Caco-2 (cell line): Measurements from ENCODE around the gene IZUMO4. TPM values are rescaled to one million over a fixed set of nuclear protein-coding genes. Genes with fewer than 3 reads are reported as not detected.

ENCODE experiments used
- BruUV-seq: library from RNA; stranded (reverse); fragments of 400-500 nt; replicated peaks from 2 replicates; lab custom pipeline; 2021; lab: Mats Ljungman, UMichigan
- CTCF ChIA-PET: fragments of 300-600 bp; sonication (Branson Sonifier 250); formaldehyde crosslinking; loops from one replicate; lab custom pipeline; 2022; ENCODE audit warnings: antibody characterized with exemption; lab: Charles Lee
- POLR2A ChIA-PET: fragments of 300-600 bp; sonication (Branson Sonifier 250); formaldehyde crosslinking; loops from one replicate; lab custom pipeline; 2022; ENCODE audit warnings: antibody characterized with exemption; lab: Charles Lee
- DNase-seq, 2 experiments: peaks; one replicate each; pipeline versions ENCODE4 v3.0.0 to v3.0.0-alpha.2; 2020 to 2022
- H3K27me3 ChIP-seq: replicated peaks from 2 replicates; pipeline ENCODE4 v1.6.0; 2011; ENCODE audit warnings: low read length; ENCODE audit not compliant: control insufficient read depth, insufficient read depth
- H3K36me3 ChIP-seq: 2 replicates; pipeline ENCODE4 v1.5.1; 2011; ENCODE audit warnings: low read length; ENCODE audit not compliant: control insufficient read depth, insufficient read depth
- H3K4me1 ChIP-seq: fragments of 250-450 bp; sonication (Bioruptor Pico); 2 replicates; pipeline ENCODE4 v1.5.1; 2020; ENCODE audit warnings: mild to moderate bottlenecking
- H3K4me3 ChIP-seq: 2 replicates; pipeline ENCODE4 v1.5.1; 2011; ENCODE audit warnings: low read depth, mild to moderate bottlenecking, control low read depth, low read length
- H3K9me3 ChIP-seq: fragments of 250-450 bp; sonication (Bioruptor Pico); 2 replicates; pipeline ENCODE4 v1.5.1; 2020; ENCODE audit warnings: mild to moderate bottlenecking, moderate library complexity
- H3K27ac Mint-ChIP-seq: one replicate; pipeline ENCODE4 v1.8.0; 2022; ENCODE audit warnings: mixed read lengths; ENCODE audit not compliant: unreplicated experiment
- H3K27me3 Mint-ChIP-seq: one replicate; pipeline ENCODE4 v1.8.0; 2022; ENCODE audit warnings: mixed read lengths; ENCODE audit not compliant: insufficient read depth, unreplicated experiment
- H3K36me3 Mint-ChIP-seq: one replicate; pipeline ENCODE4 v1.8.0; 2022; ENCODE audit warnings: mild to moderate bottlenecking, mixed read lengths; ENCODE audit not compliant: insufficient read depth, unreplicated experiment
- H3K4me1 Mint-ChIP-seq: one replicate; pipeline ENCODE4 v1.8.0; 2022; ENCODE audit warnings: low read depth, mixed read lengths; ENCODE audit not compliant: unreplicated experiment
- H3K4me3 Mint-ChIP-seq: one replicate; pipeline ENCODE4 v1.8.0; 2022; ENCODE audit warnings: mild to moderate bottlenecking, moderate library complexity, mixed read lengths; ENCODE audit not compliant: unreplicated experiment
- H3K9me3 Mint-ChIP-seq: one replicate; pipeline ENCODE4 v1.8.0; 2022; ENCODE audit warnings: mixed read lengths; ENCODE audit not compliant: unreplicated experiment
- intact Hi-C: fragments of 100-400 bp; cut with micrococcal nuclease; formaldehyde crosslinking; loops from one replicate; pipeline ENCODE4 v1.10.0; 2022; ENCODE audit not compliant: unreplicated experiment
- total RNA-seq: library from RNA; stranded (reverse); gene quantifications from 2 replicates; pipeline ENCODE4 v1.2.3, GENCODE V29; 2022
- TF ChIP-seq, protein P1 (sequence below), 2 experiments: fragments of 200-600 bp in 1 of 2; IDR thresholded peaks; 1 replicate in 1 of 2; 2 replicates in 1 of 2; pipeline versions ENCODE4 v1.5.1 to v1.8.0; 2011 to 2022; ENCODE audit warnings: antibody characterized with exemption in 1 of 2, control low read depth in 1 of 2, inconsistent platforms in 1 of 2, low read depth in 1 of 2, low read length in 1 of 2, mild to moderate bottlenecking in 1 of 2, moderate library complexity in 1 of 2; ENCODE audit not compliant: insufficient read depth in 1 of 2, severe bottlenecking in 1 of 2, unreplicated experiment in 1 of 2

The IZUMO4 gene
- total RNA-seq, 1 experiment from 2014 or later: 1.1 TPM

DNA sequence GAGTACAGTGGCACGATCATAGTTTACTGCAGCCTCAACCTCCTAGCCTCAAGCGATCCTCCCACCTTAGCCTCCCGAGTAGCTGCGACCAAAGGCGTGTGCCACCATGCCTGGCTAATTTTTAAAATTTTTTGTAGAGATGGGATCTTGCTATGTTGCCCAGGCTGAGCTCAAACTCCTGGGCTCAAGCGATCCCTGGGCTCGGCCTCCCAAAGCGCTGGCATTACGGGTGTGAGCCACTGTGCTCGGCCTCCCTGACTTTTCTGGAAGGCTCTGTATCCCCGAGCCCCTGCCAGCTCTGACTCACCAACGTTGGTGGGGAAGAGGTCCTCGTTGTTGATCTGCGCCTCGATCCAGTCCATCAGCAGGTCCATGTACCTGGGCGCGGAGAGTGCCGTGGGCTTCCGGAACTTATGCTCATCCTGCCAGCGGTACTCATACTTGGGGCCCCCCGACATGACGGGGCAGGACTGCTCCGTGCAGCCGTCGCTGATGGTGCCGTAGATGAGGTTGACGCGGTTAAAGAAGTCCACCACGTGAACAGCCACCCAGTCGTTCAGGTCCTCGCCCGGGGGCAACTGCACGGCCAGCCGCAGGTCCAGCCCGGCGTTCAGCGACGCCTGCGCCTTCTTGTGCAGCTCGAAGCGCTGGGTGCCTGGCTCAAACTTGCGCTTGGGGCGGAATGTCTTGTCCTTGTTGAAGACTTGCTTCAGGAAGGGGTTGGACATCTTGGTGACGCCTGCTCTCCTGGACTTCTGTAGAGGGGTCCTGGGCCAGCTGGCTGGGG is 18.7 kb upstream of the IZUMO4 start:
- DNase-seq: no peak
- ChIA-PET POLR2A (no interaction called here), CTCF (no interaction called here)
- peaks cover 11% of the 10 kb centered on the region for H3K36me3 Mint-ChIP-seq
- no peaks in the 10 kb centered on the region; the same call in 1 of the 2 replicates for H3K36me3 ChIP-seq
- no peak overlapping the region for H3K4me3 ChIP-seq
- no peak overlapping the region for H3K4me3 Mint-ChIP-seq
- H3K27me3 Mint-ChIP-seq: no peaks in the 10 kb centered on the region
- H3K4me1 Mint-ChIP-seq: no peaks in the 10 kb centered on the region
- no peaks in the 10 kb centered on the region for H3K9me3 ChIP-seq
- no peaks in the 10 kb centered on the region for H3K27me3 ChIP-seq
- no peaks in the 10 kb centered on the region for H3K4me1 ChIP-seq
- intact Hi-C loops: no loop called here
- H3K9me3 Mint-ChIP-seq: no peaks in the 10 kb centered on the region
- no TSS peak for BruUV-seq
- TF ChIP-seq, protein P1, sequence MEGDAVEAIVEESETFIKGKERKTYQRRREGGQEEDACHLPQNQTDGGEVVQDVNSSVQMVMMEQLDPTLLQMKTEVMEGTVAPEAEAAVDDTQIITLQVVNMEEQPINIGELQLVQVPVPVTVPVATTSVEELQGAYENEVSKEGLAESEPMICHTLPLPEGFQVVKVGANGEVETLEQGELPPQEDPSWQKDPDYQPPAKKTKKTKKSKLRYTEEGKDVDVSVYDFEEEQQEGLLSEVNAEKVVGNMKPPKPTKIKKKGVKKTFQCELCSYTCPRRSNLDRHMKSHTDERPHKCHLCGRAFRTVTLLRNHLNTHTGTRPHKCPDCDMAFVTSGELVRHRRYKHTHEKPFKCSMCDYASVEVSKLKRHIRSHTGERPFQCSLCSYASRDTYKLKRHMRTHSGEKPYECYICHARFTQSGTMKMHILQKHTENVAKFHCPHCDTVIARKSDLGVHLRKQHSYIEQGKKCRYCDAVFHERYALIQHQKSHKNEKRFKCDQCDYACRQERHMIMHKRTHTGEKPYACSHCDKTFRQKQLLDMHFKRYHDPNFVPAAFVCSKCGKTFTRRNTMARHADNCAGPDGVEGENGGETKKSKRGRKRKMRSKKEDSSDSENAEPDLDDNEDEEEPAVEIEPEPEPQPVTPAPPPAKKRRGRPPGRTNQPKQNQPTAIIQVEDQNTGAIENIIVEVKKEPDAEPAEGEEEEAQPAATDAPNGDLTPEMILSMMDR (IDR thresholded peaks at IDR 0.05; ENCODE audit: insufficient read depth in 1 of 2, low read depth in 1 of 2, low read length in 1 of 2, severe bottlenecking in 1 of 2, unreplicated experiment in 1 of 2): no peak
- no peak overlapping the region for H3K27ac Mint-ChIP-seq

DNA sequence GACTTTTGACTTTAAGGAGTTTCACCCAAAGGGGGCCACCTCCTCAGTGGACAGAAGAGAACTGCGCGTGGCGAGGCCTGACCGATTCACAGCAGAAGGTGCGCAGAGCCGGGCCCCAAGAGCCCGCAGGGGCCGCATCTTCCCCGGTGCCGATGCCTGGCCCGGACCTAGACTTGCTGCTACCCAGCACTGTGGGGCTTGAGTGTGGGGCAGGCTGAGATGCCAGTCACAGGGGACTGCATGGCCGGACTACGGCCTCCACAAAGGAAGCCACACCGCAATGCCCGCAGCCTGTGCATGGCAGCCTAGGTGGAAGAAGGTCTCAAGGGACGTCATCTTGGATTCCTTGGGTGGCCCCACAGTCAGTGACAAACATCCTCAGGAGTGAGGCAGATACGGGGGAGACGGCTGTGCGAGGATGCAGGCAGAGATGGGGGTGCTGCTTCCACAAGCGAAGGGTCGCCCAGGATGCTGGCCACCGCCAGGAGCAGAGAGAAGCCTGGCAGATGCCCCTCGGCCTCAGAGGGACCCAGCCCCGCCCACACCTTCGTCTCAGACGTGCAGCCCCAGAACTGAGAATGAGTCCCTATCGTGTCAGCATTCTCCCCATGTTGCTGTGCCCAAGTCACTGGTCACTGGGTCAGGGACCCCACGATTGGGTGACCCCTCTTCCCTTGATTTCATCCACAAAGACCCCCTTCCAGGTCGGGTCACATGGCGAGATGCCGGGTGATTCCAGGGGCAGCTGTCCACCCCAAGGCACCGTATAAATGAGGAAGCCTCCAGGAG is 17.4 kb upstream of the IZUMO4 start:
- Mint-ChIP-seq H3K4me1 (no peaks in the 10 kb centered on the region), H3K4me3 (no peak overlapping the region), H3K9me3 (no peaks in the 10 kb centered on the region), H3K27me3 (no peaks in the 10 kb centered on the region), H3K36me3 (peaks cover 13% of the 10 kb centered on the region), H3K27ac (no peak overlapping the region)
- DNase-seq: no peak
- Histone ChIP-seq H3K4me1 (no peaks in the 10 kb centered on the region), H3K9me3 (no peaks in the 10 kb centered on the region), H3K36me3 (no peaks in the 10 kb centered on the region; the same call in 1 of the 2 replicates), H3K4me3 (no peak overlapping the region), H3K27me3 (no peaks in the 10 kb centered on the region)
- no TSS peak for BruUV-seq
- CTCF ChIA-PET: no interaction called here
- TF ChIP-seq, protein P1 (IDR thresholded peaks at IDR 0.05; ENCODE audit: insufficient read depth in 1 of 2, low read depth in 1 of 2, low read length in 1 of 2, severe bottlenecking in 1 of 2, unreplicated experiment in 1 of 2): no peak
- POLR2A ChIA-PET: no interaction called here
- intact Hi-C loops: no loop called here

DNA sequence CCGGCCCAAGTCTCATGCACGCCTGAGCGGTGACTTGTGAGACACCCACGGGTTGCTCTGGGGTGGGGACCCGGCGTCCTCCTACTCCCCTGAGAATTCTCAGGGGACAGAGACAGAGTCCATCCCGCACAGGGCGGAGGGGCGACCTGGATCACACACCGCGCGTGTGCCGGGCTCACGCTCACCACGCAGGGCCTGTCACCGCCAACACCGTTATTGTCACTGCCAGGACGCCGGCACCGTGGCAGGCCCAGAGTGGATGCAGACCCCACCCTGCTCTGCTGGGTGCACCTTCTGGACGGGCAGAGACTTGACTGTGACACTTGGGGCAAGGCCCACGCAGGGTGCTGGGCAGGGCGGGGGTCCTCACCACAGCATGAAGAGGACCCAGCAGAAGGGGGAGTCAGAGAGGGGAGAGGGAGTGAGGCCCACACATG is 16.8 kb upstream of the IZUMO4 start:
- H3K9me3 ChIP-seq: no peaks in the 10 kb centered on the region
- H3K27me3 ChIP-seq: no peaks in the 10 kb centered on the region
- H3K4me1 ChIP-seq: no peaks in the 10 kb centered on the region
- ChIA-PET POLR2A (no interaction called here), CTCF (no interaction called here)
- TF ChIP-seq, protein P1 (IDR thresholded peaks at IDR 0.05; ENCODE audit: insufficient read depth in 1 of 2, low read depth in 1 of 2, low read length in 1 of 2, severe bottlenecking in 1 of 2, unreplicated experiment in 1 of 2): no peak
- Mint-ChIP-seq H3K4me3 (no peak overlapping the region), H3K4me1 (no peaks in the 10 kb centered on the region), H3K36me3 (peaks cover 13% of the 10 kb centered on the region), H3K27ac (no peak overlapping the region), H3K27me3 (no peaks in the 10 kb centered on the region), H3K9me3 (no peaks in the 10 kb centered on the region)
- H3K4me3 ChIP-seq: no peak overlapping the region
- intact Hi-C loops: no loop called here
- no TSS peak for BruUV-seq
- no peaks in the 10 kb centered on the region; the same call in 1 of the 2 replicates for H3K36me3 ChIP-seq
- DNase-seq: no peak
